ENCODE measurements around the gene PIK3CB.
A peak's percentile ranks its signal among the peaks of the same experiment; 100 is the strongest.
"Not testable (repeated sequence)": the region's sequence is repeated elsewhere in the genome, so short reads cannot be mapped to it uniquely, and the experiment has no call there.

The PIK3CB gene

DNA sequence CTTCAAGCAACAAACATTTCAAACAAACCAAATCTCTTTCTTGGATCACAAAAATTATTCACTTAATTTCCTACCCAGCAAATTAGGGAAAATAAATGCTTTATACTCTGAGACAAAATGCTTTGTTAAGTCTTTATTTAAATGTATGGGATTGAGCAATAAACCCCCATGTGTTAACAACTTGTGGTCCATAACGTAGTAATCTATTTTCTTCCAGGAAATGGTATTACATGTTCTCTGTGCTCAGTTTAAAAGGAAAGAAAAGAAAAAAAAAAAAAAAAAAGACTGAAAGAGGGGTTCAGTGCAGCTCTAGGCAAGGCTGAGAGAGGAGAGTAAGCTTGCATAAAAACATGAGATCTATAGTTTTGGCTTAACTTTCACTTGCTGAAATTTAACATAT is 102.3 kb downstream of the PIK3CB start:
- DNase-seq: no peak

DNA sequence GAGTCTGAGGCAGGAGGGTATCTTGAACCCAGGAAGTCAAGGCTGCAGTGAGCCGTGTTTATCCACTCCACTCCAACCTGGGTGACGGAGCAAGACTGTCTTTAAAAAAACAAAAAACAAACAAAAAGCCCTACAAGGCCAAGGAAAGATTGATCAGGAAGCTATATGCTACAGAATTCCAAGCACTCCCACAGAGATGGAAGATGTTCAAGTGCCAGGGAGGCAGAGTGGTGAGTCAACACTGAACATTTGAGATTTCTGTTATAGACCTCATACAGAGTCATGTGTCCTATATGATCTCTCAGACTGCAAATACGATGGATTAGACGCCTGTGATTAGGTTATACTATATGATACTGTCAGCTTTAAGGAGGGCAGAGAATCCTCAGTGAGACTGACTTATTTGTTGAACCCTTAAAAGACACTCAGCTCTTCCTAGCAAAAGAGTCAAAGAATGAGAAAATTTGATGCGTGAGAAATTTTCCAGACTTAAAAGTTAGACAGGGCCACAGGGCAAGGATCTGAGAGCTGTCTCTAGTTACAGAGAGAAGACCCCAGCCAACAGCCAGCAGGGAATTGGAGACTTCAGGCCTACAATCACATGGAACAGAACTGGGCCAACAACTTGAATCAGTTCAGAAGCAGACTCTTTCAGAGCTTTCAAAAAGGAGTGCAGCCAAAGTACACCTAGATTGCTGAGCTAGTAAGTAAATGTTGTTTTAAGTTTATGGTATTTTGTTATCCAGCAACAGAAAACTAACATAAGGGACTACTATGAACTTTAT is 107.6 kb downstream of the PIK3CB start:
- DNase-seq: peak in 1 of 2 donors; percentile 53

DNA sequence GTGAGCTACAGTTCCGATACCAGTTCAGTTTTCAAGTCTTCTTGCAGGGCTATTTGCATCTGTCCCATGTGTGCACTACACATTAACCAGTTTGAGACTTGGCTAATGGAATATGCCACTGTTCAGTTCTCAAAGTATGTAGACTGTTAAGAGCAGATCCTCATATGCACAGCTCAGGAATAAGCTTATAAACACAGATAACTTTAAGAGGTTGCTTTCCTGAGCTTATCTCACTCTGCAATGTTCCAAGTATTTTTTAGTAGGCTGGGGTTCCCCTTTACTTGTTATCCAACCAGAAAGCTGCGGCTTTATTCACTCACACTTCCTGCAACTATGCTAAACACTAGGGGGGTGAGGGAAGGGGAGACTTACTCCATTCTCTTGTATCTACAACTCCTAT is 108.7 kb downstream of the PIK3CB start:
- not testable (repeated sequence) for DNase-seq

- DNase-seq: no peak
Measured at GRCh38 chr3:138725116-138725515, 109.6 kb downstream of the PIK3CB start.

DNA sequence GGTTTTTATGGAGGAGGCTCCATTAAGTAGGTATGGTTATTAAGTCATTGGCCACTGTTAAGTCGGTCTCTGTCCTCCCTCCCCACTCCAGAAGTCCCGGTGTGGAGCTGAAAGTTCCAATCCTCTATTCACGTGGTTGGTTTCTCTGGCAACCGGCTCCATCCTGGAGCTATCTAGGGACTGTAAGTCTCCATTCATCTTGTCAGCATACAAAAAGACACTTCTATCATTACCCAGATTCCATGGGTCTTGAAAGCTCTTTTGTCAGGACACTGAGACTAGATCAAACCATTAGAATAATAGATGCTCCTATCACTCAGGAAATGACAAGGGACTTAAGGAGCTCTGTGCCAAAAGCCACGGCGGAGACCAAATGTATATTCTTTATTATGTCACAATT is 110.3 kb downstream of the PIK3CB start:
- no peak for DNase-seq

- DNase-seq: no peak
Measured at GRCh38 chr3:138718849-138719248, 115.9 kb downstream of the PIK3CB start.

DNA sequence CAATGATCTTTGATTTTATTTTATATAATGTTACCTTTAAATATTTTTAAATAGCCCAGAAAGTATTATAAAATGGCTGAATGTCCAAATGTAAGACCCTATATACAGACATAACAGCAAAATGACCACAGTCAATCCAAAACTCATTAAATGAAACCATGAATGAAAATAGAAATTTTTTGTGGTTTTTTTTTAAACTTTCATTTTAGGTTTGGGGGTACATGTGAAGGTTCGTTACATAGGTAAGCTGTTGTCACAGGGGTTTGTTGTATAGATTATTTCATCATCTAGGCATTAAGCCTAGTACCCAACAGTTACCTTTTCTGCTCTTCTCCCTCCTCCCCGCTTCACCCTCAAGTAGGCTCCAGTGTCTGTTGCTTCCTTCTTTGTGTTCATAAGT is 117.4 kb downstream of the PIK3CB start:
- DNase-seq: no peak

GRCh38 chr3:138712086-138712485 is 122.6 kb downstream of the PIK3CB start:
- DNase-seq: no peak

DNA sequence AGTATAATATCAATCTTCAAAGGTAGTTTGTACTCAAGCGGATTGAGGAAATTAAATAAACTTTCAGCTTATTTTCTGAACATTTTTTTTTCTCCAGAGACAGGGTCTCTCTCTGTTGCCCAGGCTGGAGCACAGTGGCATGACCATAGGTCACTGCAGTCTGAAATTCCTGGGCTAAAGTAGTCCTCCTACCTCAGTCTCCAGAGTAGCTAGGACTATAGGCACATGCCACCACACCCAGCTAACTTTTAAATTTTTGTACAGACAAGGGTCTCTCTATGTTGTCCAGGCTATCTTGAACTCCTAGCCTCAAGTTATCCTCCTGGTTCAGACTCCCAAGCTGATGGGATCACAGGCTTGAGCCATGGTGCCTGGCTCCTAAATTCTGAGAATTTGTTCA is 129.1 kb downstream of the PIK3CB start:
- DNase-seq: no peak

DNA sequence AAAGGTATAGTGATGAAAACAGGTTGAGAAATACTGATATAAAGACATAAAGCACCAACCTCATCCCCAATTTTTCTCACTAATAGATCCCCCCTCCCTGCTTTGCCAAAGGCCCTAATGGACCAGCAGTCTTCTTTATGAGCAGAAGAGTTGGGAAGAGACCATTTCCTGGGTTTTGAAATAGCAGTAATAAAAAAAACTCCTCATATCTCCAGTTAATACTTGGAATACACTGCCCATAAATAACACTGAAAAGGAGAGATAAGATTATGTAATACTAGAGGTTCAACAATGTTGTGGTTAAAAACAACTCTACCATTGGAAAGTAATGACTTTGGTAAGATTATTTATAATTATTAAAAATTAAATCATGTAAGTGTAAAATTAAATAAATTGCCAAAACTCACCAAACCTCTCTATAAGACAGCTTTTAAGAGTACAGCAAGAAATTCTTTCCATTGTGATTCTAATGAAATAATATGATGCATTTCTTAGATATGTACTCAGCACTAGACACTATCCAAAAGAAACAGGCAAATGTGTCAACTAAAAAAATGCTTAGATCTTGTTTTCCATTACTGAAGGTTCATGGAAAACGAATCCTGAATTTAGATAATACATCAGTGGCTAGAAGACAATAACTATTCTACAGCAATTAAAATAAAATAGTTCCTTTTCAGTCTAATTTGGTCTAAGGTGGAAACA is 137.9 kb downstream of the PIK3CB start:
- no peak for DNase-seq

DNA sequence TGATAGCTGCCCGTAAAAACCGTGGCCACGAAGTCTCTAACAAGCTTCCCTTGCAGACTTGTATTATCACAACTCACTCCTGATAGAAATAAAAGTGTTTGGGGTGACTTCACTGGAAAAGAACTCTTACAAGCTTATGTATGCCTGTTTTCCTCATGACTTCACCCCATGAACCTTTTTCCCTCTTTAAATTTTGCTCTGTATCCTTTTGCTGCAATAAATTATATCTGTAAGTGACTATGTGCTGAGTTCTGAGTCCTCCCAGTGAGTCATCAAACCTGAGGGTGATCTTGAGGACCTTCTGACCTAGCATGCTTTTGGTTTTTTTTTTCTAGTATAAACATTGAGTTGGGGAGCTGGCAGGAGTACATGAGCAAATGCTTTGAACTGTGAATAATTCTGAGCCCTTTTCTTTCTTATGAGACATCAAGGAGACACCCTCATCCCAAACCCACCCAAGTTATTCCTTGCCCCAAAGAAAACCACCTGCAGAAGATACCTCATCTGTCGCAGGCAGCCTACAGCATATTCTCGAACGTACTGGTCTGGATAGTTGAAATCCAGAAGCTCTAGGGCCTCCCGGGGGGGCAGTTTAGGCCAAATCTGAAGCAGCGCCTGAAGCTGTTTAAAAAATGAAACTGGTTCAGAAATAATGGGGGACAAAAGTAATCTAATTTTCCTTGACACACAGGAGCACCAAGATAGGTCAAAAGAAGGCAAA is 140.3 kb downstream of the PIK3CB start:
- DNase-seq: no peak

DNA sequence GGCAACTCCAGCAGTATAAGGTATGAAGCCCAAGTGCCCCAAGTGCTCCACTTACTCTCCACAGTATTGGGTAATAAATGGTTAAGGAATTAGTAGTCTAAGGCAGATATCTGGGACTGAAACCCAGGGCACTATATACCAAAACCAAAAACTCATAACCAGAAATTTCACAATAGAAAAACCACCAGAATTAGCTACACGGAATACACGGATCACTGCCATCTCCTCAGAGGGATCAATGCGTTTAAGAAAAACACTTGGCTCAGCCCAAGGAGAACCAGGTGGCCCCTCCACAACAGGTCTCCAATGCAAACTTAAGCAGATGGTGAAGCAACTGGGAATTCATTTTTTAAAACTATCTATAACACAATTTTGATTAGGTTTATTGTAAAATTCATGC is 142.6 kb downstream of the PIK3CB start:
- DNase-seq: no peak

DNA sequence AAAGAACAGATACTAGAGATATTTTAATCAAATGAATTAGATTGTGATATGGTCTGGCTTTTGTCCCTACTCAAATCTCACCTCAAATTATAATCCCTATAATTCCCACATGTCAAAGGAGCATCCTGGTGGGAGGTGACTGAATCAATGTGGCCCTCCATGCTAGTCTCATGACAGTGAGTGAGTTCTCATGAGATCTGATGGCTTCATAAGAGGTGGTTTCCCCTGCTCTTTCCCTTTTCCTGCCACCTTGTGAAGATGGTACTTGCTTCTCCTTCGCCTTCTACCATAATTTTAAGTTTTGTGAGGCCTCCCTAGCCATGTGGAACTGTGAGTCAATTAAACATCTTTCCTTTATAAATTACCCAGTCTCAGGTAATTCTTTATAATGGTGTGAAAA is 143.4 kb downstream of the PIK3CB start:
- DNase-seq: no peak

DNA sequence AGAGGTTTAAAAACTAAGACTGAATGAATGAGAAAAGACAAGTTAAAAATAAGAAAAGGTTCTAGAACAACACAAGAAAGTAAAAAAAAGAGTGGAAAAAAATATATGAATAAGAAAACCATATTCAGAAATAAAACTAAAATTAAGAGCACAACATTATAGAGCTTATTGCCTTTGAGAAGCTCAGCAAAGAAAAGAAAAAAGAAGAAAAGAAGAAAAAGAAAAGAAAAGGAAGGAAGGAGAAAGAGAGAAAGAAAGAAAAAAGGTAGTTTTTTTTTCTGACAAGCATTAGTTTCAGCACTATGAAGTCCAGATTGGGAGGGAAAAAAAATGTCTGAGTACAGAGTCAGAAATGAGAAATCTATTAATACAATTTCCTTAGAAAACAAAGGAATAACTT is 144.7 kb downstream of the PIK3CB start:
- no peak for DNase-seq

DNA sequence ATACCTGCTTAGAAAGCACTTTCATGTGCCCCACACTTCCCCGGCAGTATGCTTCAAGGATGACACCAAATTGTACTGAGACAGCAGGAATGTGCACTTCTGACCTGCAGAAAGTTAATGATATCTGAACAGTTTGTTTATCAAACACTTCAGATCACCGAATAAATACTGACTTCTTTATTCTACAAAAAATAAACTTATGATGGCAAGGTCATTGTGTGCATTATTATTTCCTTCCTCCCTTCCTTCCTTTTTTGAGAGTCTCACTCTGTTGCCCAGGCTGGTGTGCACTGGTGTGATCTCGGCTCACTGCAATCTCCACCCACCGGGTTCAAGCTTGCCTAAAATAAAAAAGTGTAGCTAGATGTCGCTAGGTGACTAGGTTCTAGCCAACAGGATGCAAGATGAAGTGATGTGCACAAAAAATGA is 145.8 kb downstream of the PIK3CB start:
- DNase-seq: no peak

- DNase-seq: no peak
Measured at GRCh38 chr3:138687236-138687635, 147.5 kb downstream of the PIK3CB start.

DNA sequence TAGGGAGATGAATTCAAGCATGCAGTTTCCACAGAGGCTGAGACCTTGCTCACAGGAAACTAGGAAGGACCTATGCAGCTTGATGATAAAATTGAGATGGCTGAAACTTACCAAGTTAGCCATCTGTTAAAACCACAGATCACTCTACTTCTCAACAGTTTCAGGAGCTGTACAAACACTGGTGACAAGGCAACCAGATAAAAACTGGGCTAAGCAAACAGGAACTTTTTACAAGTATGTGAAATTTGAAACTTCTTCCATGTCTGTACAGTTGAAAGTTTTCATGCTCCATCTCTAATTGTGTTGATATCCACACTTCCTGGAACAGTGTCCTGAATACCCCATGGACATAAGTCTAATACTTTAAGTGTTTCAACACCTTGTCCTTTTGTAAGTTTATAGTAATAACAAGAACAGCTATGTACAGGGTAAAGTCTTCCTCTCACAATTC is 147.9 kb downstream of the PIK3CB start:
- no peak for DNase-seq

- DNase-seq: no peak
Measured at GRCh38 chr3:138684396-138684795, 150.3 kb downstream of the PIK3CB start.

DNA sequence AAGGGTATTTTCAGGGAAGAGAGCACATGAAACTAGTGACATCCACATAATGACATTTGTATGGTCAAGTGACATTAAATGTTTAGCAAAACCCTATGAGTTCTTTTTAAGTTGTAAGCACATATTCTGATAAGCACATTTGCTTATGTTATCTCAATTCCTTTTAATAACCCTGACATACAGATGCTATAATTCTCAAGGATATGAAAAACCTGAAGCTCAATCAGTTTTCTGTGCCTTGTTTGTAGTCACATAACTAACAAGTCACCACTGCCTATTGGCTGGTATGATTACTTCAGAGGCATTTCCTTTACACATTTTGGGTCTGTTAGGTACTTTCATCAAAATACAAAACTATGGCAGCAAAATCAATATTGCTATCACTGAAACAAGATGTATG is 152.1 kb downstream of the PIK3CB start:
- DNase-seq: no peak

DNA sequence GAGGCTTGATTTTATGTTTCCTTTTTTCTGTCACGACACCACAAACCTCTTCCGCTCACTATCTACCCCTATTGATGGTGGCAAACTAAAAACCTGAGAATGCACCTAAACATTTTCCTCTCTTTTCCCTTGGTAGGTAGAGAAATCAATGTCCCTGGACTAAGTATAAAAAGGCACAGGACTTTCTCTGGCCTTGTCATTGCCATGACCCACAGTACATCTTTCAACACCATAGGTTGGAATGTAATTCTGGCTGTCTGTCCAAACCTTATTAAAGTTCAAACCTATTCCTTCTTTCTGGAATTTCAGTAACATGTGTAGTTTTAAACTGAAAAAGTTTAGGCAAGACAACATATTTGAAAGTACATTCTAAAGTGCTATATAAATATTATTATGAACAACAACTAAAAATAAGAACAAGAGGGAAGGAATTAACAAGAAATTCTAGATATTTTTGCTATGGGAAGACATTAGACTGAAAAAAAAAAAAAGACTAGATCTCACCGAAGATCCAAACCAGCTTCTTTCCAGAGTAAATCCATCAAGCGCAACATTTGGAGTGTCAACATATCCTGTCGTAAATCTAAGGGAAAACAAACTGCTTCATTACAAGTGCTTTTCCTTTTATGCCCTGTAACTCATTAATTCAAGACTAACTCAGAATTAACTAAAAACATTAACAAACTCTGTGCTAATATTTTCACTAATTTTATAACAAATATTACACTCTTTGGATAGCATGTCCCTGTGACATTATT is 153.1 kb downstream of the PIK3CB start:
- no peak for DNase-seq

DNA sequence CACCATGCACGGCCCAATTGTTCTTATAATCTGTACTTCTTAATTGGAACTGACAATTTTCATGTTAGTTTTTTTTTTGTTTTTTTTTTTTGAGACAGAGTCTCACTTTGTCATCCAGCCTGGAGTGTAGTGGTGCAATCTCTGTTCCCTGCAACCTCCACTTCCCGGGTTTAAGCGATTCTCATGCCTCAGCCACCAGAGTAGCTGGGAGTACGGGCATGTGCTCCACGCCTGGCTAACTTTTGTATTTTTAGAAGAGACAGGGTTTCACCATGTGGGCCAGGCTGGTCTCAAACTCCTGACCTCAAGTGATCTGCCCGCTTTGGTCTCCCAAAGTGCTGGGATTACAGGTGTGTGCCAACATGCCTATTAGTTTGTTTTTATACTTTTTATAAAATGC is 153.8 kb downstream of the PIK3CB start:
- DNase-seq: not testable (repeated sequence)

DNA sequence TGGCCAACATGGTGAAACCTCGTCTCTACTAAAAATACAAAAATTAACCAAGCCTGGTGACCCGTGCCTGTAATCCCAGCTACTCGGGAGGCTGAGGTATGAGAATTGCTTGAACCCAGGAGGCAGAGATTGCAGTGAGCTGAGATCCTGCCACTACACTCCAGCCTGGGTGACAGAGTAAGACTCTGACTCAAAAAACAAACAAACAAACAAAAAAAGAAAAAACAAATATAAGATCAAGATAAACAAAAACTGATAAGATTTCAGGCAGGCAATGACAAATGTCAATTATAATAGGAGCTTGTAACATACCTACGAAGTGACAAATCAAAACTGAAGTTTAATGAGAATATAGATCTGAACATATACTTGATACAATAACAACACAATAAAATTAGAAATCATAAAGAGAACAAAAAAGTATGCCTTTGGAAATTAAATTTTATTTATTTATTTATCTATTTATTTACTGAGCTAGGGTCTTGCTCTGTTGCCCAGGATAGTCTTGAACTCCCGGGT is 155.8 kb downstream of the PIK3CB start:
- no peak for DNase-seq

DNA sequence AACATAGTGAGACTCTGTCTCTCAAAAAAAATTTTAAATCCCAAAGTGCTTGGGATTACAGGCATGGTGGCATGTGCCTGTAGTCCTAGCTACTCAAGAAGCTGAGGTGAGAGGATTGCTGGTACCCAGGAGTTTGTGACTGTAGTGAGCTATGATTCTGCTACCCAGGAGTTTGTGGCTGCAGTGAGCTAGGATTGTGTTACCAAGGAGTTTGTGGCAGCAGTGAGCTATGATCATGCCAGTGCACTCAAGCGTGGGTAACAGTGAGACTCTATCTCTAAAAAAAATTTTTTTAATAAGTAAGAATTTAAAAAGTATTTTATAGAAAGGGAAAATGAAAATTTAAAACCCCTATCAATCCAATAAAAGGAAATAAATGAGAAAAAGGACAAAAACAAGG is 156.6 kb downstream of the PIK3CB start:
- no peak for DNase-seq
